Keratinocyte (primary cell): ENCODE data around the gene B9D2. TPM values are rescaled to one million over a fixed set of nuclear protein-coding genes. Genes with fewer than 3 reads are reported as not detected.

Source experiments
- DNase-seq: peaks from one replicate; pipeline ENCODE4 v3.0.0-alpha.2; 2011; ENCODE audit warnings: low read depth, missing footprints, low spot score
- FAIRE-seq: peaks from 2 replicates; lab custom pipeline; 2011; peaks lifted over from hg19 to GRCh38; lab: Jason Lieb, UNC
- H2AFZ ChIP-seq: 2 replicates; pipeline ENCODE4 v1.6.0; 2012; ENCODE audit warnings: low read length, control low read depth, inconsistent platforms; ENCODE audit not compliant: control insufficient read depth
- H3K27ac ChIP-seq: 2 replicates; pipeline ENCODE4 v1.5.1; 2011; ENCODE audit warnings: low read length; ENCODE audit not compliant: control insufficient read depth, insufficient read depth
- H3K27me3 ChIP-seq: 3 replicates; pipeline ENCODE4 v1.6.0; 2011; ENCODE audit warnings: low read length; ENCODE audit not compliant: control insufficient read depth, insufficient read depth; ENCODE audit errors: extremely low read depth
- H3K36me3 ChIP-seq, 2 experiments: 2 replicates in 1 of 2; 3 replicates in 1 of 2; pipeline ENCODE4 v1.5.1; 2011; ENCODE audit warnings: low read length in 2 of 2, mild to moderate bottlenecking in 1 of 2; ENCODE audit not compliant: control insufficient read depth in 2 of 2, insufficient read depth in 2 of 2; ENCODE audit errors: extremely low read depth in 1 of 2
- H3K4me1 ChIP-seq: 3 replicates; pipeline ENCODE4 v1.5.1; 2011; ENCODE audit warnings: low read length; ENCODE audit not compliant: control insufficient read depth, insufficient read depth; ENCODE audit errors: extremely low read depth
- H3K4me2 ChIP-seq: 3 replicates; pipeline ENCODE4 v1.6.0; 2011; ENCODE audit warnings: low read depth, low read length; ENCODE audit not compliant: control insufficient read depth, insufficient read depth; ENCODE audit errors: extremely low read depth
- H3K4me3 ChIP-seq, 3 experiments: fragments of 200-600 bp in 1 of 3; sonication (generic) in 1 of 3; 2 replicates in 2 of 3; 3 replicates in 1 of 3; pipeline ENCODE4 v1.5.1; 2011 to 2016; ENCODE audit warnings: low read length in 3 of 3, mild to moderate bottlenecking in 3 of 3, control low read depth in 2 of 3, inconsistent platforms in 1 of 3, low read depth in 1 of 3, mixed read lengths in 1 of 3, mixed run types in 1 of 3, moderate library complexity in 1 of 3; ENCODE audit not compliant: control insufficient read depth in 2 of 3, insufficient read depth in 2 of 3; ENCODE audit errors: extremely low read depth in 1 of 3
- H3K79me2 ChIP-seq: 2 replicates; pipeline ENCODE4 v1.6.0; 2012; ENCODE audit warnings: low read length; ENCODE audit not compliant: control insufficient read depth, insufficient read depth
- H3K9ac ChIP-seq: 3 replicates; pipeline ENCODE4 v1.6.0; 2011; ENCODE audit warnings: low read length; ENCODE audit not compliant: control insufficient read depth, insufficient read depth; ENCODE audit errors: extremely low read depth
- H3K9me1 ChIP-seq: 3 replicates; pipeline ENCODE4 v1.6.0; 2011; ENCODE audit warnings: low read length; ENCODE audit not compliant: control insufficient read depth, insufficient read depth; ENCODE audit errors: extremely low read depth
- H3K9me3 ChIP-seq: 2 replicates; pipeline ENCODE4 v1.5.1; 2012; ENCODE audit warnings: low read depth, low read length; ENCODE audit not compliant: control insufficient read depth
- H4K20me1 ChIP-seq: 3 replicates; pipeline ENCODE4 v1.6.0; 2011; ENCODE audit warnings: low read length; ENCODE audit not compliant: control insufficient read depth, insufficient read depth; ENCODE audit errors: extremely low read depth
- CTCF ChIP-seq, 3 experiments: IDR thresholded peaks in 1 of 3; conservative IDR thresholded peaks in 1 of 3; optimal IDR thresholded peaks in 1 of 3; 2 replicates in 2 of 3; 3 replicates in 1 of 3; pipeline versions ENCODE3 to v1.5.1; 2011; ENCODE audit warnings: low read length in 3 of 3, mild to moderate bottlenecking in 3 of 3, moderate library complexity in 2 of 3, control low read depth in 1 of 3, inconsistent platforms in 1 of 3; ENCODE audit not compliant: insufficient read depth in 2 of 3; ENCODE audit errors: extremely low read depth in 1 of 3
- EZH2 ChIP-seq: IDR thresholded peaks from one replicate; pipeline ENCODE4 v1.6.1; 2012; ENCODE audit warnings: inconsistent platforms, mild to moderate bottlenecking, low read length, moderate library complexity
- dilution Hi-C: fragments of 300-500 bp; cut with MboI; formaldehyde crosslinking; loops from one replicate; pipeline ENCODE4 v1.7.0; 2020; ENCODE audit warnings: low sequenced_read_pairs; ENCODE audit not compliant: extremely low pct_ligation_motif_present
- polyA plus RNA-seq, 5 experiments: library from polyadenylated mRNA; depleted of rRNA in 3 of 5; stranded (reverse) in 3 of 5; stranded (forward) in 1 of 5; unstranded in 1 of 5; fragments of >200 nt; gene quantifications; 1 replicate in 1 of 5; 2 replicates in 3 of 5; 3 replicates in 1 of 5; pipeline versions ENCODE4 v1.2.1 to v1.2.3, GENCODE V29; 2011 to 2012; ENCODE audit warnings: missing spikeins in 2 of 5, low read depth in 1 of 5, low replicate concordance in 1 of 5

B9D2 gene
- polyA plus RNA-seq, 1 donor (not counting 4 experiments of a cell fraction or from before 2014, with no cell fraction given): 2.8 TPM

GRCh38 chr19:41352279-41352608 is 11.7 kb downstream of the B9D2 start:
- peak overlapping the region; percentile 69 for H3K27ac ChIP-seq

GRCh38 chr19:41351339-41352245 is 12.4 kb downstream of the B9D2 start:
- DNase-seq (no peak), FAIRE-seq (no peak)
- Histone ChIP-seq H3K27ac (peak overlapping the region; percentile 69), H3K4me1 (peaks cover 7% of the 10 kb centered on the region), H3K9me1 (peaks cover 5% of the 10 kb centered on the region), H3K4me3 (peak overlapping the region; percentile 68 to 87 (median 86)), H3K9ac (peak overlapping the region; percentile 77), H3K27me3 (no peaks in the 10 kb centered on the region), H3K36me3 (peaks cover 2 to 18% of the 10 kb centered on the region in 2 experiments), H2AFZ (peak overlapping the region; percentile 50), H3K4me2 (peak overlapping the region; percentile 99), H4K20me1 (peaks cover 3% of the 10 kb centered on the region), H3K79me2 (peaks cover 37% of the 10 kb centered on the region), H3K9me3 (no peaks in the 10 kb centered on the region)
- TF ChIP-seq CTCF (optimal IDR thresholded peaks at IDR 0.05 in 1 of 3, IDR thresholded peaks at IDR 0.05 in 1 of 3, conservative IDR thresholded peaks at IDR 0.05 in 1 of 3; ENCODE audit: extremely low read depth in 1 of 3, insufficient read depth in 2 of 3, low read length in 3 of 3) (no peak), EZH2 (no peak)
- dilution Hi-C loops: no loop called here

More at GRCh38 chr19:41352279-41352608, 11.7 kb downstream of the B9D2 start:
- TF ChIP-seq EZH2: no peak
- Histone ChIP-seq H3K79me2 (peaks cover 37% of the 10 kb centered on the region), H3K9me3 (no peaks in the 10 kb centered on the region), H3K27me3 (no peaks in the 10 kb centered on the region), H2AFZ (peak overlapping the region; percentile 44), H3K4me3 (peak overlapping the region; percentile 68 to 87 (median 86)), H3K9me1 (peaks cover 5% of the 10 kb centered on the region), H3K9ac (peak overlapping the region; percentile 77), H3K4me1 (peaks cover 7% of the 10 kb centered on the region), H4K20me1 (peaks cover 3% of the 10 kb centered on the region), H3K36me3 (peaks cover 2 to 14% of the 10 kb centered on the region in 2 experiments), H3K4me2 (peak overlapping the region; percentile 99)
- dilution Hi-C loops: no loop called here
- no peak for FAIRE-seq
- DNase-seq: no peak
